IMR-90 (cell line): ENCODE measurements around the gene SMAD7. TPM values are rescaled to one million over a fixed set of nuclear protein-coding genes. Genes with fewer than 3 reads are reported as not detected.

ENCODE experiments used
- ATAC-seq: fragments of 200-7000 bp; cut with Tn5 transposase; 2 replicates; pipeline ENCODE4 v1.9.1; 2020; ENCODE audit warnings: low read depth, mild to moderate bottlenecking, moderate library complexity
- BruUV-seq: library from RNA; stranded (reverse); fragments of 400-500 nt; replicated peaks from 2 replicates; lab custom pipeline; 2021; lab: Mats Ljungman, UMichigan
- CTCF ChIA-PET: fragments of 300-600 bp; formaldehyde crosslinking; extraction: SDS; loops from one replicate; lab custom pipeline; 2021; ENCODE audit warnings: antibody characterized with exemption; lab: Yijun Ruan, JAX
- POLR2A ChIA-PET: fragments of 300-600 bp; sonication (Branson Sonifier 250); formaldehyde crosslinking; loops from one replicate; lab custom pipeline; 2022; ENCODE audit warnings: antibody characterized with exemption; ENCODE audit not compliant: unreplicated experiment; lab: Charles Lee
- DNase-seq: peaks from one replicate; pipeline ENCODE4 v3.0.0; 2013
- H2AFZ ChIP-seq: replicated peaks from 2 replicates; pipeline ENCODE3; 2013; ENCODE audit warnings: low read length, mild to moderate bottlenecking; ENCODE audit not compliant: poor library complexity
- H2AK5ac ChIP-seq: 2 replicates; pipeline ENCODE4 v1.6.1; 2013; ENCODE audit warnings: low read depth, low read length, inconsistent platforms
- H2AK9ac ChIP-seq: replicated peaks from 2 replicates; pipeline ENCODE3; 2013; ENCODE audit warnings: mild to moderate bottlenecking, low read depth, low read length, moderate library complexity; ENCODE audit not compliant: poor library complexity
- H2BK120ac ChIP-seq: 2 replicates; pipeline ENCODE4 v1.6.1; 2013; ENCODE audit warnings: low read depth, low read length, inconsistent platforms
- H2BK15ac ChIP-seq: 3 replicates; pipeline ENCODE4 v1.6.1; 2013; ENCODE audit warnings: low read depth, low read length, inconsistent platforms
- H2BK20ac ChIP-seq: 2 replicates; pipeline ENCODE4 v1.6.1; 2013; ENCODE audit warnings: low read depth, mild to moderate bottlenecking, inconsistent platforms, low read length, moderate library complexity
- H2BK5ac ChIP-seq: 2 replicates; pipeline ENCODE4 v1.6.1; 2013; ENCODE audit warnings: mild to moderate bottlenecking, low read depth, low read length, inconsistent platforms; ENCODE audit not compliant: poor library complexity, severe bottlenecking
- H3K14ac ChIP-seq: replicated peaks from 2 replicates; pipeline ENCODE4 v1.6.1; 2013; ENCODE audit warnings: low read depth, low read length, inconsistent platforms
- H3K18ac ChIP-seq: 2 replicates; pipeline ENCODE4 v1.6.1; 2013; ENCODE audit warnings: low read depth, low read length, control low read depth
- H3K23ac ChIP-seq: 2 replicates; pipeline ENCODE4 v1.6.1; 2013; ENCODE audit warnings: low read depth, low read length, inconsistent platforms
- H3K27ac ChIP-seq: 2 replicates; pipeline ENCODE4 v1.5.1; 2013; ENCODE audit warnings: mild to moderate bottlenecking, control low read depth, low read length; ENCODE audit not compliant: insufficient read depth
- H3K27me3 ChIP-seq: 2 replicates; pipeline ENCODE4 v1.6.1; 2013; ENCODE audit warnings: low read length; ENCODE audit not compliant: control insufficient read depth, insufficient read depth
- H3K36me3 ChIP-seq: 2 replicates; pipeline ENCODE4 v1.6.1; 2013; ENCODE audit warnings: low read length, mixed read lengths; ENCODE audit not compliant: control insufficient read depth, insufficient read depth
- H3K4ac ChIP-seq: 2 replicates; pipeline ENCODE4 v1.6.1; 2013; ENCODE audit warnings: low read depth, low read length, inconsistent platforms
- H3K4me1 ChIP-seq: 2 replicates; pipeline ENCODE4 v1.6.1; 2013; ENCODE audit warnings: low read length, mixed read lengths; ENCODE audit not compliant: control insufficient read depth, insufficient read depth
- H3K4me2 ChIP-seq: 2 replicates; pipeline ENCODE4 v1.6.1; 2013; ENCODE audit warnings: low read depth, mild to moderate bottlenecking, control low read depth, low read length, moderate library complexity
- H3K4me3 ChIP-seq: 2 replicates; pipeline ENCODE4 v1.5.1; 2013; ENCODE audit warnings: low read depth, mild to moderate bottlenecking, control low read depth, low read length, moderate library complexity; ENCODE audit not compliant: insufficient read depth
- H3K56ac ChIP-seq: 2 replicates; pipeline ENCODE4 v1.6.1; 2013; ENCODE audit warnings: low read length, inconsistent platforms; ENCODE audit not compliant: insufficient read depth; ENCODE audit errors: extremely low read depth
- H3K79me1 ChIP-seq, 2 experiments: 2 replicates each; pipeline ENCODE4 v1.6.1; 2013; ENCODE audit warnings: low read length in 2 of 2, inconsistent platforms in 1 of 2, low read depth in 1 of 2
- H3K9ac ChIP-seq: 2 replicates; pipeline ENCODE4 v1.6.1; 2013; ENCODE audit warnings: low read depth, low read length, control low read depth
- H3K9me1 ChIP-seq: 2 replicates; pipeline ENCODE4 v1.6.1; 2013; ENCODE audit warnings: low read length, inconsistent platforms; ENCODE audit not compliant: insufficient read depth
- H3K9me3 ChIP-seq: 2 replicates; pipeline ENCODE4 v1.6.1; 2013; ENCODE audit warnings: low read length; ENCODE audit not compliant: control insufficient read depth, insufficient read depth
- H4K20me1 ChIP-seq: 2 replicates; pipeline ENCODE4 v1.6.1; 2013; ENCODE audit warnings: low read length, inconsistent platforms; ENCODE audit not compliant: insufficient read depth
- H4K5ac ChIP-seq: 2 replicates; pipeline ENCODE4 v1.6.1; 2013; ENCODE audit warnings: mild to moderate bottlenecking, low read depth, low read length, control low read depth
- H4K8ac ChIP-seq, 2 experiments: 2 replicates each; pipeline ENCODE4 v1.6.1; 2013; ENCODE audit warnings: low read depth in 2 of 2, low read length in 2 of 2, control low read depth in 1 of 2, inconsistent platforms in 1 of 2
- H4K91ac ChIP-seq: 2 replicates; pipeline ENCODE4 v1.6.1; 2013; ENCODE audit warnings: low read depth, low read length, inconsistent platforms; ENCODE audit not compliant: insufficient read depth
- BHLHE40 ChIP-seq: fragments of 150-350 bp; IDR thresholded peaks from 2 replicates; pipeline ENCODE4 v1.6.1; 2016; ENCODE audit warnings: mild to moderate bottlenecking, low read depth, low read length
- CEBPB ChIP-seq: IDR thresholded peaks from 2 replicates; pipeline ENCODE4 v1.6.1; 2012; ENCODE audit warnings: low read depth, low read length, improper control_type of control experiment
- CHD1 ChIP-seq: IDR thresholded peaks from 2 replicates; pipeline ENCODE4 v1.6.1; 2012; ENCODE audit warnings: low read depth, low read length, improper control_type of control experiment
- ELK1 ChIP-seq: fragments of 150-350 bp; IDR thresholded peaks from 2 replicates; pipeline ENCODE4 v1.6.1; 2016; ENCODE audit warnings: low read depth, mild to moderate bottlenecking, low read length, moderate library complexity, borderline replicate concordance
- RCOR1 ChIP-seq: IDR thresholded peaks from 2 replicates; pipeline ENCODE4 v1.6.1; 2012; ENCODE audit warnings: mild to moderate bottlenecking, low read length, improper control_type of control experiment; ENCODE audit not compliant: insufficient replicate concordance
- RFX5 ChIP-seq: IDR thresholded peaks from 2 replicates; pipeline ENCODE4 v1.8.0; 2012; ENCODE audit warnings: low read depth, mild to moderate bottlenecking, low read length, moderate library complexity
- SMC3 ChIP-seq: fragments of 150-350 bp; IDR thresholded peaks from 2 replicates; pipeline ENCODE4 v1.6.1; 2016; ENCODE audit warnings: low read depth, mild to moderate bottlenecking, antibody characterized with exemption, low read length, moderate library complexity
- WGBS, 2 experiments: methylation state at CpG; one replicate each; pipeline versions ENCODE4 v1.1.5 to v1.1.7; 2013; ENCODE audit warnings: missing lambda C conversion rate in 2 of 2; ENCODE audit not compliant: insufficient read length in 1 of 2; ENCODE audit errors: extremely low coverage in 2 of 2; 5-methylcytosine and 5-hydroxymethylcytosine counted together
- dilution Hi-C: fragments of 300-500 bp; cut with HindIII; formaldehyde crosslinking; loops from one replicate; pipeline ENCODE4 v1.14.3; 2018; ENCODE audit warnings: low sequenced_read_pairs; ENCODE audit not compliant: unreplicated experiment
- in situ Hi-C: fragments of 300-500 bp; cut with MboI; formaldehyde crosslinking; loops from 3 replicates; pipeline ENCODE4 v1.14.3; 2019; ENCODE audit warnings: low sequenced_read_pairs, inconsistent platforms, mixed read lengths
- intact Hi-C: fragments of 100-400 bp; cut with micrococcal nuclease; formaldehyde crosslinking; loops from 2 replicates; pipeline ENCODE4 v1.10.0; 2022
- polyA plus RNA-seq, 3 experiments: library from polyadenylated mRNA; depleted of rRNA; stranded (reverse); fragments of >200 nt; gene quantifications; 2 replicates each; pipeline ENCODE4 v1.2.3, GENCODE V29; 2012; ENCODE audit warnings: low replicate concordance in 1 of 3
- total RNA-seq: library from RNA; depleted of rRNA; stranded (reverse); fragments of >200 nt; gene quantifications from 2 replicates; pipeline ENCODE4 v1.2.3, GENCODE V29; 2012

Gene SMAD7
- total and polyA plus RNA-seq, 2 of the 4 experiments (the other 2 are of a cell fraction) = 15.8 to 17.6 TPM

- no peak overlapping the region for H4K91ac ChIP-seq
- H2AFZ ChIP-seq = no peak overlapping the region
- H4K5ac ChIP-seq = no peak overlapping the region
- no peaks in the 10 kb centered on the region for H3K27me3 ChIP-seq
- peaks cover 12% of the 10 kb centered on the region for H3K4me1 ChIP-seq
- in situ Hi-C loops (no loop called here), dilution Hi-C loops (no loop called here), intact Hi-C loops (no loop called here)
- 0 out of 2 replicates have a peak overlapping the region, but pooled peaks have one; percentile 9 for H2AK5ac ChIP-seq
- H3K4ac ChIP-seq = no peak overlapping the region
- H3K27ac ChIP-seq = no peak overlapping the region
- H3K36me3 ChIP-seq = no peaks in the 10 kb centered on the region
- WGBS, 2 experiments = 87% methylated on average over 10 of the region's 25 CpGs; no CpG with 5 or more reads in 1 of the 2 experiments
- DNase-seq (no peak), ATAC-seq (no peak)
- BruUV-seq = no TSS peak
- no peak overlapping the region for H3K9ac ChIP-seq
- H3K9me3 ChIP-seq = no peaks in the 10 kb centered on the region
- no peak overlapping the region for H2BK120ac ChIP-seq
- H2BK15ac ChIP-seq = no peak overlapping the region
- H2AK9ac ChIP-seq = no peak overlapping the region
- no peak overlapping the region for H3K23ac ChIP-seq
- no peak overlapping the region for H2BK20ac ChIP-seq
- H3K14ac ChIP-seq = no peak overlapping the region
- no peak overlapping the region for H3K56ac ChIP-seq
- no peak overlapping the region for H3K4me2 ChIP-seq
- H3K4me3 ChIP-seq = no peak overlapping the region
- no peak for TF ChIP-seq SMC3
- no peak for TF ChIP-seq RFX5
- TF ChIP-seq BHLHE40 = no peak
- TF ChIP-seq CHD1 = no peak
- no peak for TF ChIP-seq CEBPB
- no peak for TF ChIP-seq ELK1
- TF ChIP-seq RCOR1 = no peak
- POLR2A ChIA-PET = no interaction called here
- H3K79me1 ChIP-seq = no peaks in the 10 kb centered on the region
- no peak overlapping the region for H3K18ac ChIP-seq
- CTCF ChIA-PET = no interaction called here
- H3K9me1 ChIP-seq = no peaks in the 10 kb centered on the region; the same call in 1 of the 2 replicates
- H4K8ac ChIP-seq = no peak overlapping the region
- no peaks in the 10 kb centered on the region for H4K20me1 ChIP-seq
- no peak overlapping the region for H2BK5ac ChIP-seq
These were observed 56.9 kb downstream of the SMAD7 start for GRCh38 chr18:48893608-48894600.
